ENCODE results near the gene GP1BA.
"Not testable (repeated sequence)": the region's sequence is repeated elsewhere in the genome, so short reads cannot be mapped to it uniquely, and the experiment has no call there.

Gene GP1BA

GRCh38 chr17:4901648-4902344 is 30.3 kb upstream of the GP1BA start:
- DNase-seq, result peak; percentile 16

DNA sequence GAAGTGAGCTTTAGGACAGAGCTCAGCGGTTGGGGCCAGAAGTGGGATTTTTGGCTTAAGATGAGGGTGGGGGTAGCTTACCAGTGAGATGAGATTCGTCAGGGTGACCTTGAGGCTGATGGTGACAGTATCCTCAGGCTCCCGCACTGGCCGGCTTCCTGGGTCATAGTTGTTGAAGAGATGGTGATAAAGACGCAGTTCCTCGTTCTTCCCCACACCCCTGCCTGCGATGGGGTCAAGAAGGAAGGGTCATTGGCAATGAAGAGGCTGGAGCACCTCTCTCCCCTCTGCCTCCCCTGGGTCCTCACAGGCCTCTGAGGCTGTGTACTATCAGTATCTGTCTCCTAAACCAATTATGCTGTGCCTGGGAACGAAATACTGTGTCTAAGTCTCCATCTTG is 29.5 kb upstream of the GP1BA start:
- DNase-seq, result no peak

- peak; percentile 79 for DNase-seq
Observed at GRCh38 chr17:4903051-4903818, 28.8 kb upstream of the GP1BA start, which contains the start of gene CHRNE. TSS of gene CHRNE (minus strand) at chr17:4903098. CDS start at chr17:4903063, 35 bp downstream.

GRCh38 chr17:4906642-4907041 is 25.4 kb upstream of the GP1BA start:
- DNase-seq, result not testable (repeated sequence)

DNA sequence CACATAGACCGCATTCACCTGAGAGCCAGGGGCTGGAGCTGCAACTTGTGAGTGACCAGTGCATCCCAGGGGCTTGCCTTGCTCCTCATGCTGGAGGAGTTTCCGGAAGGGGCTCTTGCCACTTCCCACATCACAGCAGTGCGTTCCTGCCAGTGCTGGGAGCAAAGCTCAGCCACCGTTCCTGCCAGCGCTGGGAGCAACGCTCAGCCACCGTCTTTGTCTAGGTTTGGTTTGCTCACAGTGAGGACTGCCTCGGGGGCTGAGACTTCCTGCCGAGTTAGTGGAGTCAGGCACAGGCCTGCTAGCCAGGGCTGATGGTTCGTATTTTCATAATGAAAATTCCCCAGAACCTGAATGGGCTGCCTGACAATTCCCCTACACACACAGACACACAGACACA is 23.8 kb upstream of the GP1BA start:
- no peak for DNase-seq

- DNase-seq, result peak; percentile 91
Observed at GRCh38 chr17:4908711-4909496, 23.2 kb upstream of the GP1BA start.

- DNase-seq, result no peak
Observed at GRCh38 chr17:4913994-4914393, 18.1 kb upstream of the GP1BA start.

GRCh38 chr17:4914551-4914950 is 17.5 kb upstream of the GP1BA start:
- not testable (repeated sequence) for DNase-seq

GRCh38 chr17:4919511-4920047 is 12.5 kb upstream of the GP1BA start:
- no peak for DNase-seq

GRCh38 chr17:4920351-4921048 is 11.6 kb upstream of the GP1BA start:
- no peak for DNase-seq

DNA sequence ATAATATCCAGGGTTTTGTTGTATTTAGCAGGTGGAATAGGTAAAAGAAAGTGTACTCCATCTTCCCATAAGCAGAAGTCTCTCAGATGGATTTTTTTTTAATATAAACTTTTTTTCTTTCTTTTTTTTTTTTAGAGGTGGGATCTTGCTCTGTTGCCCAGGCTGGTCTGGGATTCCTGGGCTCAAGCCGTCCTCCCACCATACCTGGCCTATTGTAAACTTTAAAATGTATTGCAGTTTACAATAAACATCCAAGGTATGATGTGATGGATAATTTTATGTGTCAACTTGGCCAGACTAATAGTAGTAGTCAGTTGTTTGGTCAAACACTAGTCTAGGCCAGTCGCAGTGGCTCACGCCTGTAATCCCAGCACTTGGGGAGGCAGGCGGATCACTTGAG is 10.8 kb upstream of the GP1BA start:
- DNase-seq, result no peak

- not testable (repeated sequence) for DNase-seq
Observed at GRCh38 chr17:4926577-4927335, 5.3 kb upstream of the GP1BA start.

DNA sequence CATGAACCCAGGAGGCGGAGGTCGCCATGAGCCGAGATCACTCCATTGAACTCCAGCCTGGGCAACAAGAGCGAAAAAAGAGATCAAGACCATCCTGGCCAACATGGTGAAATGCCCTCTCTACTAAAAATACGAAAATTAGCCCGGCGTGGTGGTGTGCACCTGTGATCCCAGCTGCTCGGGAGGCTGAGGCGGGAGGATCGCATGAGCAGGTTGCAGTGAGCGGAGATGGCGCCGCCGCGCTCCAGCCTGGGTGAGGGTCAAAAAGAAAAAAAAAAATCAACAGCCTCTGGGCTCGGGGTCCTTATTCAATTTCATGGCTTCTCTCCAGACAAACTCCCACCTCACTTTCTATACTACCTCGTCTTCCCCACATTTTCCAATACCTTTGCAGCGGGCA is 3.2 kb upstream of the GP1BA start:
- no peak for DNase-seq

DNA sequence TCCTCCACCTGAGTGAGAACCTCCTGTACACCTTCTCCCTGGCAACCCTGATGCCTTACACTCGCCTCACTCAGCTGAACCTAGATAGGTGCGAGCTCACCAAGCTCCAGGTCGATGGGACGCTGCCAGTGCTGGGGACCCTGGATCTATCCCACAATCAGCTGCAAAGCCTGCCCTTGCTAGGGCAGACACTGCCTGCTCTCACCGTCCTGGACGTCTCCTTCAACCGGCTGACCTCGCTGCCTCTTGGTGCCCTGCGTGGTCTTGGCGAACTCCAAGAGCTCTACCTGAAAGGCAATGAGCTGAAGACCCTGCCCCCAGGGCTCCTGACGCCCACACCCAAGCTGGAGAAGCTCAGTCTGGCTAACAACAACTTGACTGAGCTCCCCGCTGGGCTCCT is 679 bp downstream of the GP1BA start:
- DNase-seq, result no peak

DNA sequence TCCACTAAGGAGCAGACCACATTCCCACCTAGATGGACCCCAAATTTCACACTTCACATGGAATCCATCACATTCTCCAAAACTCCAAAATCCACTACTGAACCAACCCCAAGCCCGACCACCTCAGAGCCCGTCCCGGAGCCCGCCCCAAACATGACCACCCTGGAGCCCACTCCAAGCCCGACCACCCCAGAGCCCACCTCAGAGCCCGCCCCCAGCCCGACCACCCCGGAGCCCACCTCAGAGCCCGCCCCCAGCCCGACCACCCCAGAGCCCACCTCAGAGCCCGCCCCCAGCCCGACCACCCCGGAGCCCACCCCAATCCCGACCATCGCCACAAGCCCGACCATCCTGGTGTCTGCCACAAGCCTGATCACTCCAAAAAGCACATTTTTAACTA is 1.6 kb downstream of the GP1BA start:
- DNase-seq, result no peak

- peak; percentile 39 for DNase-seq
Observed at GRCh38 chr17:4934173-4934979, 2.3 kb downstream of the GP1BA start.

DNA sequence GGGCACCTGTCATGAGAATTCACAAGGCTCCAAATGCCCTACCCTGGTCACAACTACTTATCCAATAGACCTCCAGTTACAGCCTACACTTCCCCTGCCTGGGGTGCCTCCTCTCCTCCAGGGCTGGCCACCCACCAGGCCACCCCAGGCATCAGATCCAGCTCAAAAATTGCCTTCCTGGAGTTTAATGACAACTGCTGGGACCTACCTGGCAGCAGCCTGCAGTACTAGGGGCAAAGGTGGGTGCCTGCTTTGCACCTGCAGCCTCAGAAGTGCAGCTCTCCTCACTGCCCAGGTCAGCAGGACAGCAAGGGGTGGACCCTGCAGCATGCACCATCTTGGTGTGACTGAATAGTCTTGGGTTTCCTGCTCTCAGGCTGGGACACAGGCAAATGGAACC is 3.6 kb downstream of the GP1BA start:
- DNase-seq, result no peak

- no peak for DNase-seq
Observed at GRCh38 chr17:4936436-4936835, 4.4 kb downstream of the GP1BA start.

- no peak for DNase-seq
Observed at GRCh38 chr17:4937553-4937952, 5.5 kb downstream of the GP1BA start.

DNA sequence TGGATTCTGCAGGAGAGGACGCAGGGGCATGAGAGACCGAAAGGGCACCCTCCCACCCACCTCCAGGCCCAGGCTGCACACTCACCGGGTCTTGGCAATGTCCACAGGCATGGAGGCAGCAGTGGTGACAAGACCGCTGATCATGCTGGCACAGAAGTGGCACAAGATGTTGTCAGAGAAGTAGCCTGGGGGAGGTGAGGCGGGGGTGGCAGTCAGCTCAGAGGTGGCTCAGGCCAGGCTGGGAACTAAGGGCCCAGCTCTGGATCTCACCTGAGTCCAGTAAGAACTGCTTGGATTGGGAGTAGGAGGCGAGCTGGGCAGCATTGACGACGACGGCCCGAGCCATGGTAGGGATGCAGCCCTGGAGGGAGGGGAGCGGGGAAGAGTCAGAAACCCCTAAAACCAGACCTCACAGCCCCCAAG is 6.0 kb downstream of the GP1BA start:
- DNase-seq, result no peak
